Measurements from ENCODE around the gene PCNX2. TPM values are rescaled to one million over a fixed set of nuclear protein-coding genes. Genes with fewer than 3 reads are reported as not detected.

Gene PCNX2
- total RNA-seq, 1 donor from 2014 or later: 18.4 TPM

GRCh38 chr1:233027046-233027445, 268.5 kb downstream of the PCNX2 start:
- no peak overlapping the region for H3K27ac Mint-ChIP-seq
- H3K27me3 Mint-ChIP-seq: no peaks in the 10 kb centered on the region
- no peaks in the 10 kb centered on the region for H3K36me3 Mint-ChIP-seq
- no peaks in the 10 kb centered on the region for H3K9me3 Mint-ChIP-seq
- no peak for DNase-seq (ENCODE audit: extremely low spot score, unreplicated experiment)
- H3K4me3 Mint-ChIP-seq: no peak overlapping the region
- TF ChIP-seq CTCF (conservative IDR thresholded peaks at IDR 0.05): no peak
- no peaks in the 10 kb centered on the region for H3K4me1 Mint-ChIP-seq (ENCODE audit: unreplicated experiment)

GRCh38 chr1:233025567-233025966, 270.0 kb downstream of the PCNX2 start:
- H3K27me3 Mint-ChIP-seq: no peaks in the 10 kb centered on the region
- no peak overlapping the region for H3K4me3 Mint-ChIP-seq
- DNase-seq (ENCODE audit: extremely low spot score, unreplicated experiment): no peak
- H3K36me3 Mint-ChIP-seq: peaks cover under 1% of the 10 kb centered on the region
- TF ChIP-seq CTCF (conservative IDR thresholded peaks at IDR 0.05): no peak
- H3K9me3 Mint-ChIP-seq: no peaks in the 10 kb centered on the region
- peaks cover 4% of the 10 kb centered on the region for H3K4me1 Mint-ChIP-seq (ENCODE audit: unreplicated experiment)
- peak overlapping the region; percentile 54 for H3K27ac Mint-ChIP-seq

GRCh38 chr1:233025157-233025556, 270.4 kb downstream of the PCNX2 start:
- Mint-ChIP-seq H3K36me3 (peaks cover 4% of the 10 kb centered on the region), H3K4me3 (no peak overlapping the region), H3K27me3 (no peaks in the 10 kb centered on the region), H3K4me1 (ENCODE audit: unreplicated experiment) (peaks cover 8% of the 10 kb centered on the region), H3K27ac (peak overlapping the region; percentile 54), H3K9me3 (no peaks in the 10 kb centered on the region)
- peak; percentile 71 for TF ChIP-seq CTCF (conservative IDR thresholded peaks at IDR 0.05)
- DNase-seq (ENCODE audit: extremely low spot score, unreplicated experiment): no peak

- H3K27ac Mint-ChIP-seq: no peak overlapping the region
- H3K36me3 Mint-ChIP-seq: peaks cover 9% of the 10 kb centered on the region
- no peak overlapping the region for H3K4me3 Mint-ChIP-seq
These were observed 271.3 kb downstream of the PCNX2 start for GRCh38 chr1:233024199-233024598.

GRCh38 chr1:233022246-233022645, 273.3 kb downstream of the PCNX2 start:
- Mint-ChIP-seq H3K9me3 (no peaks in the 10 kb centered on the region), H3K27me3 (no peaks in the 10 kb centered on the region), H3K36me3 (peaks cover 11% of the 10 kb centered on the region), H3K4me3 (no peak overlapping the region), H3K27ac (no peak overlapping the region), H3K4me1 (ENCODE audit: unreplicated experiment) (peaks cover 29% of the 10 kb centered on the region)
- DNase-seq (ENCODE audit: extremely low spot score, unreplicated experiment): no peak
- TF ChIP-seq CTCF (conservative IDR thresholded peaks at IDR 0.05): no peak

More at GRCh38 chr1:233024199-233024598, 271.3 kb downstream of the PCNX2 start:
- Mint-ChIP-seq H3K27me3 (no peaks in the 10 kb centered on the region), H3K9me3 (no peaks in the 10 kb centered on the region), H3K4me1 (ENCODE audit: unreplicated experiment) (peaks cover 18% of the 10 kb centered on the region)
- TF ChIP-seq CTCF (conservative IDR thresholded peaks at IDR 0.05): no peak
- DNase-seq (ENCODE audit: extremely low spot score, unreplicated experiment): no peak

GRCh38 chr1:233020426-233020825, 275.1 kb downstream of the PCNX2 start:
- no peak for TF ChIP-seq CTCF (conservative IDR thresholded peaks at IDR 0.05)
- Mint-ChIP-seq H3K36me3 (peaks cover 16% of the 10 kb centered on the region), H3K27ac (no peak overlapping the region), H3K4me3 (no peak overlapping the region), H3K9me3 (no peaks in the 10 kb centered on the region), H3K27me3 (no peaks in the 10 kb centered on the region), H3K4me1 (ENCODE audit: unreplicated experiment) (peaks cover 33% of the 10 kb centered on the region)
- DNase-seq (ENCODE audit: extremely low spot score, unreplicated experiment): no peak

Data from type B pancreatic cell (in vitro differentiated cells).